Omental fat pad (tissue), 4 donors: Measurements from ENCODE around the gene HAGHL. TPM values are rescaled to one million over a fixed set of nuclear protein-coding genes. Genes with fewer than 3 reads are reported as not detected.
A peak's percentile ranks its signal among the peaks of the same experiment; 100 is the strongest.
"Not testable (repeated sequence)": the region's sequence is repeated elsewhere in the genome, so short reads cannot be mapped to it uniquely, and the experiment has no call there.

Source experiments
- ATAC-seq: fragments of 150-250 bp; one replicate; pipeline ENCODE4 v1.9.1; 2016; ENCODE audit warnings: mild to moderate bottlenecking, moderate library complexity; ENCODE audit not compliant: low FRiP score
- DNase-seq: peaks from one replicate; pipeline ENCODE4 v3.0.0-alpha.2; 2019; ENCODE audit warnings: low spot score
- total RNA-seq, 4 donors: library from RNA; depleted of rRNA; stranded (reverse); fragments of >200 nt; gene quantifications; one replicate each; pipeline ENCODE4 v1.1.0, GENCODE V29; 2016
- TF ChIP-seq, protein P1 (sequence below), 3 donors: fragments of 450-650 bp; IDR thresholded peaks; one replicate each; pipeline ENCODE4 v1.5.1; 2016 to 2017; ENCODE audit warnings: antibody characterized with exemption in 3 of 3, mild to moderate bottlenecking in 3 of 3, moderate library complexity in 2 of 3

The HAGHL gene
- total RNA-seq, 4 donors from 2014 or later: 0.79 to 7.3 (median 4.6) TPM

DNA sequence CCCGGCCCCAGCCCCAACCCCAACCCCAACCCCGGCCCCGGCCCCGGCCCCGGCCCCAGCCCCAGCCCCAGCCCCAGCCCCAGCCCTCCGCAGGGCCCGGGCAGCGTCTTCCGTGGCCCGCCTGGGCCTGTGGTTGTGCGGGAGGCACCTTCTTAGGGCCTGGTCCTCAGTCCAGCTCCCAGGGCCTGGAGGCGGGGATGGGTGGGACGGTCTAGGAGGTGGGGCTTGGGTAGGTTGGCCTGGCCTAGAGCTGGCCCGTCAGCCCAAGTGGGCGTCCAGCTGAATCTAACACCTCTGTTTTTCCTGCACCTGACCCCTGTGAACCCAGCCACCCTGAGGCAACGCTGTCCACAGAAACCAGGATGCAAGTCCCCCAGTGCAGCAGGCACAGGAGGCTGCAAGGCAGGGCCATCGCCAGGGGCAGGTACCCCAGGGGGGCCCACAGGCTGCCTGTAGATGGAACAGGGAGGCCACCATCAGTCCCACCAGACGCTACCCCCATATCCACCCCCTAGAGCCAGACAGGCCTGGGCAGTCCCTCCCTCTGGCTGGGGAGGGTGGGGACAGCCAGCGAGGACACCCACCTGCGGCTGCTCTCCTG is 42.4 kb downstream of the HAGHL start:
- ATAC-seq (peak; percentile 20), DNase-seq (no peak)
- TF ChIP-seq, protein P1, sequence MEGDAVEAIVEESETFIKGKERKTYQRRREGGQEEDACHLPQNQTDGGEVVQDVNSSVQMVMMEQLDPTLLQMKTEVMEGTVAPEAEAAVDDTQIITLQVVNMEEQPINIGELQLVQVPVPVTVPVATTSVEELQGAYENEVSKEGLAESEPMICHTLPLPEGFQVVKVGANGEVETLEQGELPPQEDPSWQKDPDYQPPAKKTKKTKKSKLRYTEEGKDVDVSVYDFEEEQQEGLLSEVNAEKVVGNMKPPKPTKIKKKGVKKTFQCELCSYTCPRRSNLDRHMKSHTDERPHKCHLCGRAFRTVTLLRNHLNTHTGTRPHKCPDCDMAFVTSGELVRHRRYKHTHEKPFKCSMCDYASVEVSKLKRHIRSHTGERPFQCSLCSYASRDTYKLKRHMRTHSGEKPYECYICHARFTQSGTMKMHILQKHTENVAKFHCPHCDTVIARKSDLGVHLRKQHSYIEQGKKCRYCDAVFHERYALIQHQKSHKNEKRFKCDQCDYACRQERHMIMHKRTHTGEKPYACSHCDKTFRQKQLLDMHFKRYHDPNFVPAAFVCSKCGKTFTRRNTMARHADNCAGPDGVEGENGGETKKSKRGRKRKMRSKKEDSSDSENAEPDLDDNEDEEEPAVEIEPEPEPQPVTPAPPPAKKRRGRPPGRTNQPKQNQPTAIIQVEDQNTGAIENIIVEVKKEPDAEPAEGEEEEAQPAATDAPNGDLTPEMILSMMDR (IDR thresholded peaks at IDR 0.05): no peak

DNA sequence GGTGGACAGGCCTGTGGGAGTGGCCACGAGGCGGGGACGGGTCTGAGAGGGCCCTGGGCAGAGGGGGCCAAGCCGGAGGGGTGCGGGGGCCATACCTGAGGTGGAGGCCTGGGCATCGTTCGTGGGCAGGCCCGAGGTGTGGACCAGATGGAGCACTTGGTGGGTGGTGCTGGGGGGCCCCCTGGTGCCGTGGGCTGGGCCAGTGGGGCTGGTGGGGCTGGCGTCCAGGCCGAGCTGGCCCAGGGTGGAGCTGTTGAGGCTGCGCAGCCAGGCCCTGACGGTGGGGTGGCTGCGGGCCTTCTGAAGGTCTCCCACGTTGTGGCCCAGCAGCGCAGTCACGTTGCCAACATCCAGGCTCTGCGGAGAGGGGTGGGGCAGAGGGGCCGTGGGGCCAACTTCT is 43.0 kb downstream of the HAGHL start:
- ATAC-seq (peak; percentile 16), DNase-seq (no peak)
- TF ChIP-seq, protein P1 (IDR thresholded peaks at IDR 0.05): no peak

DNA sequence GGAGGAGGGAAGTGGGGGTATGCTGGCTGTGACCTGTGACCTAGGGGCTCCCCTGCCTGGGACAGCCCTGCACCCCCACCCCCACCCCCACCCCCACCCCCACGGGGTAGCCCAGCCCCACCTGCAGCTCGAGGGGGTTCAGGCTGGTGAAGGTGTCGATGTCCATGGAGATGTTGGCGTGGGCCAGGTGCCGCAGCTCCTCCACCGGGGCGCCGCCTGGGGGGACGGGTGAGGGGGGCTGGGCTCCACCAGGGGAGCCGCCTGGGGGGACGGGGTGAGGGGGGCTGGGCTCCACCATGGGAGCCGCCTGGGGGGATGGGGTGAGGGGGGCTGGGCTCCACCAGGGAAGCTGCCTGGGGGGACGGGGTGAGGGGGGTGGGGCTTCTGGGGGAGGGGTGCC is 43.5 kb downstream of the HAGHL start:
- TF ChIP-seq, protein P1 (IDR thresholded peaks at IDR 0.05): no peak
- ATAC-seq (no peak), DNase-seq (no peak)

DNA sequence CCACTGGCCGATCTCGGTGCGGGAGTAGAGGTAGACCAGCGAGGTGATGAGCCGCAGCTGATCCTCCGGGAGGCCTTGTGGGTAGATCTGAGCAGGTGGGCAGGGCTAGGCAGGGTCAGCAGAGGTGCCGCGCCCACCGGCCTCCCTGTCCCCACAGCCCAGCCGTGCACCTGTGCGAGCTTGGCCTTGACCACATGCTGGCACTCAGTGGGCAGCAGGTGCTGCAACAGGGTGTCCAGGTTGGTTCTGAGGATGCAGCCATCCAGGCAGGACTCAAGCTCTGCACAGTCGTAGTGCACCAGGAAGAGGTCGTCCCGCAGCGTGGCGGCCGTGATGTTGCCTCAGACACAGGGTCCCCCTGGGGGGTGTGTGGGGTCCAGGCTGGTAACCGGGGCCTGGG is 46.1 kb downstream of the HAGHL start:
- ATAC-seq: no peak
- TF ChIP-seq, protein P1 (IDR thresholded peaks at IDR 0.05): no peak
- DNase-seq: no peak

DNA sequence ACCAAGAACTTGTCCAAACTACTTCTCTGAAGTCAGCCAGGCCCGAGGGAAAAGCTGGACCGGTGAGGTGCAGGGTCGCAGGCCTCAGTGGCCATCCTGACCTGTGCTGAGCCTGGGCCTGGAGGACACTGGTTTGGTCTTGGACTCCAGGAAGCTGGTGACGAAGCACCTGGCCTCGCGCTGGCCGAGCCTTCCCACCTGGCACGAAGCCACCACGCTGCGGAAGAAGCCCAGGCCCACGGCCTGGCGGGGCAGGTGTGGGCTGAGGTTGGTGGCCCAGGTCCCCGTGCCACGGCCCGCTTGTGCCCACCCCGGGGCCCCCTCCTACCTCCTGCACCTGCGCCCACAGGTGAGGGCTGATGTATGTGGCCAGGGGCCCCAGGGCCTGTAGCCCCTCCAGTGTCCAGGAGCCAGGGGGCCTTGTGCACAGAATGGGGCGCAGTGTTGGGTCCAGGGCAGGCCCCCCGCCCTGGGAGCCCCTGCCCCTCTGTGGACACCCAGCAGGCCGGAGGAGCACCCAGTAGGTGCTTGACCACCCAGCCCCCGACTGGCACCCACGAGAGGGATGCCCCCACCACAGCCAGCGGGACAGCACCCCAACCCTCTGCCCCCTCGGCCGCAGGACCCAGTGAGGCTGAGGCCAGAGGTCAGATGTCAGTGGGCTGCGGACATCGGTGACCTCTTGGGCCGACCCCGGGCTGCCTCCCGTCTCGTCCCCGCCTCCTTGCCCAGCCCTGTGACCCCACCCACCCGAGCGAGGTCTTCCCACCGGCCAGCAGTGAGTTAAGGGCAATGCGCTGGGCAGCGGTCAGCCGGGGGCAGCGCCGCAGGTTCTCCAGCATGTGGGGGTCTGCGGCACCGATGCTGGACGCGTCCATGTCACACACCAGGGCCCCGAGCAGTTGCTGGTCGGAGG is 47.4 kb downstream of the HAGHL start:
- ATAC-seq: no peak
- TF ChIP-seq, protein P1 (IDR thresholded peaks at IDR 0.05): no peak
- DNase-seq: no peak

DNA sequence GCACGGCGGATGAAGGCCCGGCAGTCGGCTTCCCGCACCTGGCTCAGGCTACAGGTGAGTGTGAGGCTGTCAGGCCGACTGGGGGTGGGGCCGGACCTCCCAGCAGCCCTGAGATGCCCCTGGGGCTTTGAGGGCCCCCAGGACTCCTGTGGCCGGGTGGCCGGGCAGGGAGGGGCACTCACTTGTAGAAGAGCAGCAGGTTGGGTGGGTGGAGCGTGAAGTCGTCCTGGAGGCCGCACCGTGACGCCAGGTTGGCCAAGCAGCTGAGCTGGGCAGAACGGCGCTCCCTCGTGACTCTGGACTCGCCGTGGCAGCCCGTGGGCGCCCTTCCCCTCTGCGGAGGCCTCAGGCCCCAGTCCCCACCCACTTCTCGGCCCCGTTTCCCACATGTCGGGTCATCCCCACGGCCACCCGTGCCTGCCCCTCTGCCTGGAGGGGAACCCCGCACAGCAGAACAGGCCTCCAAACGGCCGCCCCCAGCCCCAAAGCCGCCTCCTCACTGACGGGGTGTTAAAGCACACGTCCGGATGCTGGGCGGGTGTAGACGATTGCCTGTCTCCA is 48.4 kb downstream of the HAGHL start:
- TF ChIP-seq, protein P1 (IDR thresholded peaks at IDR 0.05): no peak
- DNase-seq (no peak), ATAC-seq (peak; percentile 13)

DNA sequence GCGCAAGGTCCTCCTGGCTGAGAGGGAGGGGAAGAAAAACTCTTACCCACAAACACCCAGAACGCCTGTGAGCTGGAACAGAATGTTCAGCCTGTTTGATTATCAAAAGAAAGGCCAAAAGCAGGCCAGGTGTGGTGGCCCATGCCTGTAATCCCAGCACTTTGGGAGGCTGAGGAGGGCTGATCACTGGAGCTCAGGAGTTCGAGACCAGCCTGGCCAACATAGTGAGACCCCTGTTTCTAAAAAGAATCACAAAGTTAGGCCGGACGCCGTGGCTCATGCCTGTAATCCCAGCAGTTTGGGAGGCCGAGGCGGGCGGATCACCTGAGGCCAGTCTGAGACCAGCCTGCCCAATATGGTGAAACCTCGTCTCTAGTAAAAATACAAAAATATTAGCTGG is 49.4 kb downstream of the HAGHL start:
- not testable (repeated sequence) for ATAC-seq, DNase-seq
